Activated B cell treated with CpG ODN at 0.5 μM for 24 hours (primary cell): ENCODE results near the gene PON2. TPM values are rescaled to one million over a fixed set of nuclear protein-coding genes. Genes with fewer than 3 reads are reported as not detected.

Experiments
- ATAC-seq: fragments of 200-7000 bp; cut with Tn5 transposase; one replicate; pipeline ENCODE4 v1.10.0; 2021; ENCODE audit warnings: low read depth, mild to moderate bottlenecking, moderate library complexity
- CTCF ChIA-PET: fragments of 350-600 bp; sonication (Branson Sonifier 250); formaldehyde crosslinking; loops from one replicate; lab custom pipeline; 2021; ENCODE audit warnings: antibody characterized with exemption; lab: Charles Lee
- POLR2A ChIA-PET: fragments of 350-600 bp; sonication (Branson Sonifier 250); formaldehyde crosslinking; loops from one replicate; lab custom pipeline; 2021; ENCODE audit warnings: antibody characterized with exemption; lab: Charles Lee
- DNase-seq: peaks from one replicate; pipeline ENCODE4 v3.0.0; 2022
- H3K27ac Mint-ChIP-seq: one replicate; pipeline ENCODE4 v1.8.0; 2020; ENCODE audit warnings: mixed read lengths
- H3K27me3 Mint-ChIP-seq: one replicate; pipeline ENCODE4 v1.8.0; 2021; ENCODE audit warnings: mixed read lengths
- H3K36me3 Mint-ChIP-seq: one replicate; pipeline ENCODE4 v1.8.0; 2021; ENCODE audit warnings: low read depth, mixed read lengths
- H3K4me1 Mint-ChIP-seq: one replicate; pipeline ENCODE4 v1.8.0; 2021; ENCODE audit warnings: mixed read lengths
- H3K4me3 Mint-ChIP-seq: one replicate; pipeline ENCODE4 v1.8.0; 2020; ENCODE audit warnings: mild to moderate bottlenecking, mixed read lengths
- H3K9me3 Mint-ChIP-seq: one replicate; pipeline ENCODE4 v1.8.0; 2020; ENCODE audit warnings: mixed read lengths
- intact Hi-C: fragments of 100-400 bp; cut with micrococcal nuclease; formaldehyde crosslinking; loops from one replicate; pipeline ENCODE4 v1.15.1; 2024
- total RNA-seq: library from RNA; stranded (reverse); gene quantifications from 2 replicates; pipeline ENCODE4 v1.2.3, GENCODE V29; 2022
- TF ChIP-seq, protein P1 (sequence below): fragments of 200-600 bp; IDR thresholded peaks from one replicate; pipeline ENCODE4 v1.8.0; 2022; ENCODE audit warnings: antibody characterized with exemption, mild to moderate bottlenecking

Gene PON2
- total RNA-seq, result 5.0 and 9.2 TPM in 2 replicates

DNA sequence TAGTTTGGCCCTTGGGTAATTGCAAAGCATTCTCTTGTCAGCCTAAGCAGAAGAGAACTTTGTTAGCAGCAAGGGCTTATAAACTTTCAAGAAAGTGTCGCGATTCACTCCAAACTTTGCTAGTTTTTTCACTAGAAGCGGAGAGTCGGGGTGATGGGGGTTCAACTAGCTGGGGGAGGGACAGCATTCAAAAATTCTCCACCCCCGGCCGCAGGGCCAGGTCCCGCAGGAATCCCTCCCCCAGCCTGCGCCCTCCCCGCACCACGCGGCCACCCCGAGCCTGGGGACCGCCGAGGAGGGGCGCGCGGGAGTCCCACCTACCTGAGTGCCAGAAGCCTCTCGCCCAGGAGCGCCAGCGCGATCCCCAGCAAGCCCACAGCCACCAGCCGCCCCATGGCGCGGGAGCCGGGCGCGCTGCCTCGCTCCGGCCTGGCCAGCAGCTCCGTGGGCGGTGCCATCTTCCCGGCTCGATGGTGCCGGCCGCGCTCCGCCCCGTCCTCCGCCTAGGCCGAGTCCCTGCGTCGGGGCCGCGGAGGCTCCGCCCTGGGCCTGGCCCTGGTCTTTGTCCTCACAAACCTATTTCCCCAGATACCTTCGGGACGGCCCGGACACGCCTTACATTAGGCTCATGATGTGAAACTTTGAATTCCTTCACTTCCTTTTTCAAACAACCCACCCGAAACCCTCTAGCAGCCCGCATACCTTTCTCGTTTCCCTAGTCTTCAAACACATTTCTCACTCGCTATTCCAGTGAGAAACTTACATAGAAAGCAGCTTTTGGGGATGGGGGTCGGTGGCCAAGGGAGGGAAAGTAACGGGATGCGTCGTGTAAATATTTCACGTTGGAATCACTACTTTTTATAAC is at the start of gene PON2:
TSS of gene PON2 (minus strand) at position 472 of the 865 bp plus-strand sequence. CDS start at position 395, 77 bp downstream.
- no peaks in the 10 kb centered on the region for H3K9me3 Mint-ChIP-seq
- H3K27me3 Mint-ChIP-seq, result no peaks in the 10 kb centered on the region
- H3K36me3 Mint-ChIP-seq, result no peaks in the 10 kb centered on the region
- POLR2A ChIA-PET, result interaction anchor here (0.7 kb wide), 1 partner anchor 777 kb away, joined by 4 read pairs; no protein-coding TSS in a partner anchor
- intact Hi-C loops, result loop anchor here (10.0 kb wide), 1 partner anchor 920 kb away; no protein-coding TSS in a partner anchor
- TF ChIP-seq, protein P1, sequence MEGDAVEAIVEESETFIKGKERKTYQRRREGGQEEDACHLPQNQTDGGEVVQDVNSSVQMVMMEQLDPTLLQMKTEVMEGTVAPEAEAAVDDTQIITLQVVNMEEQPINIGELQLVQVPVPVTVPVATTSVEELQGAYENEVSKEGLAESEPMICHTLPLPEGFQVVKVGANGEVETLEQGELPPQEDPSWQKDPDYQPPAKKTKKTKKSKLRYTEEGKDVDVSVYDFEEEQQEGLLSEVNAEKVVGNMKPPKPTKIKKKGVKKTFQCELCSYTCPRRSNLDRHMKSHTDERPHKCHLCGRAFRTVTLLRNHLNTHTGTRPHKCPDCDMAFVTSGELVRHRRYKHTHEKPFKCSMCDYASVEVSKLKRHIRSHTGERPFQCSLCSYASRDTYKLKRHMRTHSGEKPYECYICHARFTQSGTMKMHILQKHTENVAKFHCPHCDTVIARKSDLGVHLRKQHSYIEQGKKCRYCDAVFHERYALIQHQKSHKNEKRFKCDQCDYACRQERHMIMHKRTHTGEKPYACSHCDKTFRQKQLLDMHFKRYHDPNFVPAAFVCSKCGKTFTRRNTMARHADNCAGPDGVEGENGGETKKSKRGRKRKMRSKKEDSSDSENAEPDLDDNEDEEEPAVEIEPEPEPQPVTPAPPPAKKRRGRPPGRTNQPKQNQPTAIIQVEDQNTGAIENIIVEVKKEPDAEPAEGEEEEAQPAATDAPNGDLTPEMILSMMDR, result no peak
- CTCF ChIA-PET, result no interaction called here
- H3K4me1 Mint-ChIP-seq, result peaks cover 20% of the 10 kb centered on the region
- peak within 1 kb of the TSS; percentile 38 for H3K27ac Mint-ChIP-seq
- peak within 1 kb of the TSS; percentile 77 for H3K4me3 Mint-ChIP-seq
- ATAC-seq (peak; percentile 93), DNase-seq (peak; percentile 54)

DNA sequence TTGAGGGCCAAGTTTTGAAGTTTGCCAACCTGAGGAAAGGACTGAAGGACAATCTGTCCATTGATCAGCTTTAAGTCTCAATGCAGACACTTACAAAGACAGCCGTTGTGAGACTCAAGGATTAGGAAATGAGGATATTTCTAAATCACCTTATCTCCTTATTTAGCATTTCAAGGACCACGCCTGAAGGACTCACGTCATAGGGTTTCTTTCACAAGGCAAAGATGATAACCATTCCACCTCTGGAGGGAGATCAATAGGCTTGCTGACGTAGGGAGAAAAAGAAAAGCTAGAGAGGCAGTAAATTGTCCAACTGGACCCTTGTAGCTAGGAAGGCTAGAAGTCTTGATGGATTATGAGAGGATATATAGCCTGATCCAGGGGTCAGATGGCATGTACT is 47.6 kb upstream of the PON2 start:
- DNase-seq (no peak), ATAC-seq (no peak)
- H3K27me3 Mint-ChIP-seq, result peaks cover 6% of the 10 kb centered on the region
- H3K9me3 Mint-ChIP-seq, result no peaks in the 10 kb centered on the region
- H3K36me3 Mint-ChIP-seq, result no peaks in the 10 kb centered on the region
- TF ChIP-seq, protein P1, result no peak
- H3K27ac Mint-ChIP-seq, result no peak overlapping the region
- H3K4me1 Mint-ChIP-seq, result no peaks in the 10 kb centered on the region
- ChIA-PET POLR2A (no interaction called here), CTCF (interaction anchor here (0.8 to 1.2 kb wide), 2 partner anchors 29 to 1033 kb away, joined by 3 to 5 read pairs; no protein-coding TSS in a partner anchor)
- intact Hi-C loops, result no loop called here
- H3K4me3 Mint-ChIP-seq, result no peak overlapping the region

DNA sequence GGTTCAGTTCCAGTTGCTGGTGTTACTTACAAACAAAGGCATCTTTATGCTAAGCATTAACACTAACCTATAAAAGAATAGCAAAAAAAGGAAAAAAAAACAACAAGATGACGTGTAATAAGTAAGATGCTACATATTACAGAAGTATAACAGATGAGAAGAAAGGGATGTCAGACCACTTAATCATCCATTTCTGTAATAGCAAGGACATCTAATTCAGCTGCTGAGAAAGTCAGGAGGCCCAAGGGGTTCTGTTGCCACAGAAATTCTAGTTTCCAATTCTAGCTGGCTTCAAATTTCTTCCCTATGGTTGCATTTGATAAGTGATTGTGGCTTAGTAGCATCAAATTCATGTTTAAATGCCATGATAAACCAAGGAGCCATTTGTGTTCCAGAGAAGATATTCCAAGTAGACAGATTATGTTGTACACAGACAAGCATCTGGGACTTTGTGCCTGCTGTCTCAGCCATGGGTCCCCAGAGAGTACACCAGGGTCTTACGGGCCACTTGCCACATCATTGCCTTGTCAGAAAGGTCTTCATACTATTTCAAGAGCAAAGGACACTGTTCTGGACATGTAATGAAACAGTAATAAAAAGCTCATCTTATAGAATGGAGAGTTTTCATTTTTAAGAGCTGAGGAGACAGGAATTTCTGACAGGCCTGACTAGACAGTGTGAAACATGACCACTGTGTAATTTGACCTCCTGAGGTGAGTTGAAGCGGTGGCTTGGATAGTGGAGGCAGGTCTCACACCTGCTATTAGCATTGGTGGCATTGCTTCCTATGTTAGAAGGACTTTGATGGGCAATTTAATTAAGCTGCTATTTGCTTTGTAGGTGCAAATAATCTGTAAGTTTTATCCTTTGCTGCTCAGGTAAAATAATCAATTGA is 46.7 kb upstream of the PON2 start:
- no peak for ATAC-seq
- no peak for DNase-seq
- POLR2A ChIA-PET, result no interaction called here
- no peak overlapping the region for H3K27ac Mint-ChIP-seq
- no peaks in the 10 kb centered on the region for H3K4me1 Mint-ChIP-seq
- H3K36me3 Mint-ChIP-seq, result no peaks in the 10 kb centered on the region
- TF ChIP-seq, protein P1, result no peak
- no peaks in the 10 kb centered on the region for H3K9me3 Mint-ChIP-seq
- peaks cover 6% of the 10 kb centered on the region for H3K27me3 Mint-ChIP-seq
- H3K4me3 Mint-ChIP-seq, result no peak overlapping the region
- CTCF ChIA-PET, result interaction anchor here (0.8 to 1.2 kb wide), 3 partner anchors 30 to 1033 kb away, joined by 3 to 5 read pairs (median 3); no protein-coding TSS in a partner anchor
- intact Hi-C loops, result no loop called here

DNA sequence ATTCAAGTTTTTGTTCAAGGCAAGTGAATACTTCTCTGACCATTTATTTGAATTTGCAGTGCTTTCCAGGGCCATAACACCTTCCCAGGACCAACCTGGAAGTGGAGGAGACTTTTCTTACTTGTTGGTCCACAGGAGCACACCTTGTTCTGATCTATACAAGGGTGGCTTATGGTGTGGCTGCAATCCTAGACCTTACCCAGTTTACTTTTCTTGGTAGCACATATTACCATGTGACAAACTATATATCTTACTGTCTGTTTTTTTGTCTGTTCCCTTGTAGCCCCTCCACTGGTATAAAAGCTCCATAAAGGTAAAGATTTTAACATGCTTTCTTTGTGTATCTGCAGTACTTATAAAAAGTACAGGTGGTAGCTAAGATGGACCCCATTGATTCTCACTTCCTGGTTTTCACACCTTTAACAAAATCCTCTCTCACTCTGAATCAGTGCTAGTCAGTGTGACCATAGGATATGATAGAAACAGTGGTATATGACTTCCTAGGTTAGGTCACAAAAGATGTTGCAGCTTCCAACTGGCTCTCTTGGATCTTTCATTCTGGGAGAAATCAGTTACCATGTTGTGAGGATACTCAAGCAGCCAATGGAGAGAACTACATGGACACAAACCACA is 45.3 kb upstream of the PON2 start:
- DNase-seq (no peak), ATAC-seq (no peak)
- Mint-ChIP-seq H3K4me1 (no peaks in the 10 kb centered on the region), H3K9me3 (no peaks in the 10 kb centered on the region), H3K27ac (no peak overlapping the region), H3K36me3 (no peaks in the 10 kb centered on the region), H3K27me3 (peaks cover 4% of the 10 kb centered on the region), H3K4me3 (no peak overlapping the region)
- intact Hi-C loops, result loop anchor here (5.0 kb wide), 2 partner anchors 233 to 823 kb away; partner anchors contain the start of gene SGCE
- ChIA-PET POLR2A (no interaction called here), CTCF (interaction anchor here (0.8 to 7.0 kb wide), 4 partner anchors 10 to 1030 kb away, joined by 3 to 110 read pairs (median 10); partner anchors contain the start of gene PON3)
- TF ChIP-seq, protein P1, result no peak
